HCT116 (cell line): ENCODE results near the gene VEZF1. TPM values are rescaled to one million over a fixed set of nuclear protein-coding genes. Genes with fewer than 3 reads are reported as not detected.

Experiments
- ATAC-seq: fragments of 200-7000 bp; cut with Tn5 transposase; 2 replicates; pipeline ENCODE4 v1.9.1; 2020; ENCODE audit warnings: mild to moderate bottlenecking, moderate library complexity
- BruUV-seq: library from RNA; stranded (reverse); fragments of 400-500 nt; replicated peaks from 2 replicates; lab custom pipeline; 2021; lab: Mats Ljungman, UMichigan
- CTCF ChIA-PET: fragments of 300-600 bp; sonication (Branson Sonifier 250); formaldehyde crosslinking; loops from one replicate; lab custom pipeline; 2021; ENCODE audit warnings: antibody characterized with exemption; lab: Charles Lee
- POLR2A ChIA-PET: fragments of 300-600, 350-600 bp; sonication (Branson Sonifier 250); formaldehyde crosslinking; loops from one replicate; lab custom pipeline; 2021; ENCODE audit warnings: antibody characterized with exemption; lab: Charles Lee
- RAD21 ChIA-PET, 2 experiments: fragments of 300-600 bp; sonication (Branson Sonifier 250); formaldehyde crosslinking; loops; one replicate each; lab custom pipeline; 2023; ENCODE audit warnings: low total read pairs in 2 of 2; ENCODE audit not compliant: uncharacterized antibody in 2 of 2, unreplicated experiment in 2 of 2, low non-redundant PET in 1 of 2; lab: Charles Lee
- DNase-seq: peaks from one replicate; pipeline ENCODE4 v3.0.0-alpha.2; 2010; ENCODE audit warnings: low read depth, low spot score
- H2AFZ ChIP-seq: fragments of 200-600 bp; shearing (Covaris generic), sonication (generic); 2 replicates; pipeline ENCODE4 v1.6.1; 2017; ENCODE audit warnings: low read depth, mixed run types, mixed read lengths, antibody characterized with exemption, low read length; ENCODE audit not compliant: poor library complexity, severe bottlenecking
- H3K27ac ChIP-seq: 2 replicates; pipeline ENCODE4 v1.5.1; 2012; ENCODE audit warnings: low read depth, low read length
- H3K27me3 ChIP-seq: fragments of 200-600 bp; sonication (generic); 2 replicates; pipeline ENCODE4 v1.6.1; 2016; ENCODE audit warnings: mixed run types, low read length, mixed read lengths; ENCODE audit not compliant: insufficient read depth
- H3K36me3 ChIP-seq, 2 experiments: fragments of 200-500 bp in 1 of 2; fragments of 200-600 bp in 1 of 2; sonication (Bioruptor generic) in 1 of 2; sonication (generic) in 1 of 2; 2 replicates each; pipeline versions ENCODE4 v1.5.1 to v1.6.1; 2014 to 2016; ENCODE audit warnings: low read length in 2 of 2, inconsistent platforms in 1 of 2, mixed read lengths in 1 of 2, mixed run types in 1 of 2; ENCODE audit not compliant: insufficient read depth in 2 of 2, control insufficient read depth in 1 of 2
- H3K4me1 ChIP-seq, 2 experiments: fragments of 200-600 bp in 1 of 2; sonication (generic) in 1 of 2; 2 replicates each; pipeline versions ENCODE4 v1.5.1 to v1.6.1; 2012 to 2017; ENCODE audit warnings: low read length in 2 of 2, inconsistent platforms in 1 of 2, mild to moderate bottlenecking in 1 of 2, mixed read lengths in 1 of 2, mixed run types in 1 of 2, moderate library complexity in 1 of 2; ENCODE audit not compliant: insufficient read depth in 2 of 2, control insufficient read depth in 1 of 2
- H3K4me2 ChIP-seq: fragments of 200-600 bp; sonication (generic); 2 replicates; pipeline ENCODE4 v1.6.1; 2017; ENCODE audit warnings: mixed run types, low read length, mixed read lengths
- H3K4me3 ChIP-seq, 2 experiments: fragments of 200-600 bp in 1 of 2; sonication (generic) in 1 of 2; replicated peaks in 1 of 2; 2 replicates each; pipeline ENCODE4 v1.5.1; 2011 to 2016; ENCODE audit warnings: low read length in 2 of 2, control low read depth in 1 of 2, low read depth in 1 of 2, mild to moderate bottlenecking in 1 of 2, mixed read lengths in 1 of 2, mixed run types in 1 of 2
- H3K79me2 ChIP-seq: fragments of 200-600 bp; sonication (generic); 2 replicates; pipeline ENCODE4 v1.6.1; 2017; ENCODE audit warnings: mild to moderate bottlenecking, mixed run types, low read length, moderate library complexity, mixed read lengths; ENCODE audit not compliant: insufficient read depth
- H3K9ac ChIP-seq: fragments of 200-600 bp; sonication (generic); 2 replicates; pipeline ENCODE4 v1.6.1; 2016; ENCODE audit warnings: low read length, mixed read lengths
- H3K9me2 ChIP-seq: fragments of 200-600 bp; sonication (generic), shearing (Covaris generic); 2 replicates; pipeline ENCODE4 v1.6.1; 2017; ENCODE audit warnings: mixed run types, mild to moderate bottlenecking, moderate library complexity; ENCODE audit not compliant: insufficient read depth
- H3K9me3 ChIP-seq, 2 experiments: fragments of 200-500 bp in 1 of 2; fragments of 200-600 bp in 1 of 2; sonication (Bioruptor generic) in 1 of 2; sonication (generic) in 1 of 2; 2 replicates each; pipeline ENCODE4 v1.6.1; 2014 to 2017; ENCODE audit warnings: low read length in 2 of 2, mixed read lengths in 2 of 2, inconsistent platforms in 1 of 2, low read depth in 1 of 2, mild to moderate bottlenecking in 1 of 2, mixed run types in 1 of 2, moderate library complexity in 1 of 2; ENCODE audit not compliant: control insufficient read depth in 1 of 2, insufficient read depth in 1 of 2
- H4K20me1 ChIP-seq: fragments of 200-600 bp; sonication (generic), shearing (Covaris generic); 2 replicates; pipeline ENCODE4 v1.6.1; 2017; ENCODE audit warnings: mixed run types, mild to moderate bottlenecking, moderate library complexity; ENCODE audit not compliant: insufficient read depth
- CBX3 ChIP-seq: IDR thresholded peaks from 2 replicates; pipeline ENCODE4 v1.6.1; 2012; ENCODE audit warnings: low read depth
- CEBPB ChIP-seq: IDR thresholded peaks from 2 replicates; pipeline ENCODE4 v1.6.1; 2012; ENCODE audit warnings: low read depth
- EGR1 ChIP-seq: IDR thresholded peaks from 2 replicates; pipeline ENCODE4 v1.6.1; 2012; ENCODE audit warnings: low read depth
- EZH2phosphoT487 ChIP-seq: fragments of 200-600 bp; IDR thresholded peaks from 2 replicates; pipeline ENCODE4 v1.6.1; 2018; ENCODE audit warnings: antibody characterized with exemption, borderline replicate concordance
- POLR2AphosphoS5 ChIP-seq: IDR thresholded peaks from 2 replicates; pipeline ENCODE4 v1.6.1; 2011; ENCODE audit warnings: mild to moderate bottlenecking, low read depth, low read length, moderate library complexity
- RAD21 ChIP-seq: IDR thresholded peaks from 2 replicates; pipeline ENCODE4 v1.6.1; 2012; ENCODE audit warnings: low read depth, mild to moderate bottlenecking
- SP1 ChIP-seq: IDR thresholded peaks from 2 replicates; pipeline ENCODE4 v1.6.1; 2012; ENCODE audit warnings: low read depth
- SRF ChIP-seq: IDR thresholded peaks from 2 replicates; pipeline ENCODE4 v1.6.1; 2012; ENCODE audit warnings: low read depth
- YY1 ChIP-seq: IDR thresholded peaks from 2 replicates; pipeline ENCODE4 v1.6.1; 2011; ENCODE audit warnings: low read length, low read depth, moderate library complexity, mild to moderate bottlenecking; ENCODE audit not compliant: insufficient replicate concordance; ENCODE audit errors: extremely low read depth
- ZNF274 ChIP-seq: fragments of 200-500 bp; sonication (Bioruptor generic); IDR thresholded peaks from 2 replicates; pipeline ENCODE4 v1.6.1; 2014; ENCODE audit warnings: mild to moderate bottlenecking, low read depth, low read length, inconsistent platforms
- intact Hi-C: fragments of 100-400 bp; cut with micrococcal nuclease; formaldehyde crosslinking; loops from 2 replicates; pipeline ENCODE4 v1.10.0; 2022
- total RNA-seq: library from RNA; stranded (reverse); gene quantifications from one replicate; pipeline ENCODE4 v1.2.1, GENCODE V29; 2021; ENCODE audit not compliant: unreplicated experiment
- TF ChIP-seq, protein P1 (sequence below): IDR thresholded peaks from 2 replicates; pipeline ENCODE4 v1.6.1; 2011; ENCODE audit warnings: mild to moderate bottlenecking, low read length, moderate library complexity; ENCODE audit not compliant: insufficient replicate concordance; ENCODE audit errors: extremely low read depth
- TF ChIP-seq, protein P2 (sequence below): IDR thresholded peaks from 2 replicates; pipeline ENCODE4 v1.6.1; 2012
- TF ChIP-seq, protein P3 (sequence below): IDR thresholded peaks from 2 replicates; pipeline ENCODE4 v1.6.1; 2012

The VEZF1 gene
- total RNA-seq, 1 experiment from 2014 or later: 70.2 TPM

DNA sequence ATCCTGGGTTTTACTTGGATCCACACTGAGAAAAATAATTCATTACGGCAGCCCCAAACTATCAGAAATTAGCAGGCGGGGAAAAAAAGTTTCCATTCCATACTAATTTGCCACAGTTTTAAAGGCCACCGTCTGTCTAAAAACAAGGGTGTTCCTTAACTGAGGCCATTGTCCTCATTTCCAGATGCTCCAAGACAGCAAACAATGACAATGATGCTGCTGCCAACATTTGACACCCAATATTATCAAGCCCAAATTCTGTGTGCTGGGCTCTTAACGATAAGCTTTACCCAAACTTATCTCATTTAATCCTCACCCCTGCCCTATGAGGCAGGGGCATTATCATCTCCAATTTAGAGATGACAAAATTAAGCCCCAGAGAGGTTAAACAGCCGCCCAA lies 59.1 kb downstream of the VEZF1 start (continued):
- TF ChIP-seq YY1: no peak
- TF ChIP-seq, protein P1, sequence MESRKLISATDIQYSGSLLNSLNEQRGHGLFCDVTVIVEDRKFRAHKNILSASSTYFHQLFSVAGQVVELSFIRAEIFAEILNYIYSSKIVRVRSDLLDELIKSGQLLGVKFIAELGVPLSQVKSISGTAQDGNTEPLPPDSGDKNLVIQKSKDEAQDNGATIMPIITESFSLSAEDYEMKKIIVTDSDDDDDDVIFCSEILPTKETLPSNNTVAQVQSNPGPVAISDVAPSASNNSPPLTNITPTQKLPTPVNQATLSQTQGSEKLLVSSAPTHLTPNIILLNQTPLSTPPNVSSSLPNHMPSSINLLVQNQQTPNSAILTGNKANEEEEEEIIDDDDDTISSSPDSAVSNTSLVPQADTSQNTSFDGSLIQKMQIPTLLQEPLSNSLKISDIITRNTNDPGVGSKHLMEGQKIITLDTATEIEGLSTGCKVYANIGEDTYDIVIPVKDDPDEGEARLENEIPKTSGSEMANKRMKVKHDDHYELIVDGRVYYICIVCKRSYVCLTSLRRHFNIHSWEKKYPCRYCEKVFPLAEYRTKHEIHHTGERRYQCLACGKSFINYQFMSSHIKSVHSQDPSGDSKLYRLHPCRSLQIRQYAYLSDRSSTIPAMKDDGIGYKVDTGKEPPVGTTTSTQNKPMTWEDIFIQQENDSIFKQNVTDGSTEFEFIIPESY: no peak
- TF ChIP-seq CEBPB: no peak
- TF ChIP-seq CBX3: no peak
- no peak for TF ChIP-seq POLR2AphosphoS5
- TF ChIP-seq SRF: no peak
- TF ChIP-seq, protein P2, sequence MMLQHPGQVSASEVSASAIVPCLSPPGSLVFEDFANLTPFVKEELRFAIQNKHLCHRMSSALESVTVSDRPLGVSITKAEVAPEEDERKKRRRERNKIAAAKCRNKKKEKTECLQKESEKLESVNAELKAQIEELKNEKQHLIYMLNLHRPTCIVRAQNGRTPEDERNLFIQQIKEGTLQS: no peak
- TF ChIP-seq RAD21: no peak

DNA sequence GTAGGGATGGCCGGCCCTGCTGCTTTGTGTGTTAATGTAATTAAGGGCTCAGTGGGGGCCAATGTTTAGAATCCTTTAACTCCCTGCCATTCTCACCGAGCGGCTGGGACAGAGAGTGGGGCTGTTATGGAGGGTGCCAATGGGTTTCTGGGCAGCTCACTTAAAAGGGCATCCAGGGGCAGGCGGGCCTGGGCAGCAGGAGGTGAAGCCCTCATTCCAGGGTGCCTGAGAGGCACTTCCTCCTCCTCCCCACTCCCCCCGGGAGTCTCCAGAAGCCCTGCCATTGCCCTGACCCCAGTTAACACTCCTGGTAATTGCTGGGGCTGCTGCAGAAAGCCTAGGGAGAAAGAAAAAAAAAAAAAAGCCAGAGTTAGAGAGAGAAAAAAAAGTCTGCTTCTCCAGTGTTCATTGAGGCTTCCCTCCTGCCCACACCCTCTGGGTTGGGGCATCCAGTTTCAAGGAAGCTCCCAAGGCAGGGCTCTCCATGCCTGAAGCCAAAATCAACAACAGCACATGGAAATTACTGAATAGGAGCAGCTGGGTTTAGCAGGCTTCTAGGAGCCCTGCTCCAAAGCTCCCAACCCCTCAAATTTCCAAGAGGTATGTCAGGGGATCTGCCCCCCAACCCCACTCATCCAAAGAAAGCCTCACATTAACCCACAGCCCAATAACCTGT lies 60.9 kb downstream of the VEZF1 start:
- ATAC-seq (peak; percentile 66), DNase-seq (no peak)
- Histone ChIP-seq H3K4me1 (peaks cover 37 to 75% of the 10 kb centered on the region in 2 experiments), H3K9ac (peak overlapping the region; percentile 27), H3K36me3 (no peaks in the 10 kb centered on the region; a peak in 1 of 4 replicates), H3K27ac (peak overlapping the region; percentile 47), H3K4me3 (no peak overlapping the region), H3K9me3 (no peaks in the 10 kb centered on the region), H4K20me1 (no peaks in the 10 kb centered on the region), H3K27me3 (no peaks in the 10 kb centered on the region)
- ChIA-PET RAD21 (interaction anchor here in 1 of 2 experiments (0.6 to 1.1 kb wide), 3 partner anchors 8 to 67 kb away, joined by 3 read pairs; no protein-coding TSS in a partner anchor), CTCF (interaction anchor here (0.7 to 1.2 kb wide), 4 partner anchors 28 to 209 kb away, joined by 3 to 5 read pairs (median 3); no protein-coding TSS in a partner anchor)
- intact Hi-C loops: no loop called here
- TF ChIP-seq ZNF274: no peak
- no peak for TF ChIP-seq YY1
- peak; percentile 30; the same call in 1 of the 2 replicates for TF ChIP-seq SP1
- TF ChIP-seq POLR2AphosphoS5: 0 out of 2 replicates have a peak, but pooled peaks have one; percentile 22
- no peak for TF ChIP-seq EGR1
- TF ChIP-seq EZH2phosphoT487: no peak
- TF ChIP-seq, protein P3, sequence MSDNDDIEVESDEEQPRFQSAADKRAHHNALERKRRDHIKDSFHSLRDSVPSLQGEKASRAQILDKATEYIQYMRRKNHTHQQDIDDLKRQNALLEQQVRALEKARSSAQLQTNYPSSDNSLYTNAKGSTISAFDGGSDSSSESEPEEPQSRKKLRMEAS: peak; percentile 57; the same call in 1 of the 2 replicates
- TF ChIP-seq, all 23 proteins: peak for 3
- Histone ChIP-seq H3K79me2 (peaks cover 87% of the 10 kb centered on the region), H2AFZ (no peak overlapping the region), H3K4me2 (peak overlapping the region; percentile 40), H3K9me2 (no peaks in the 10 kb centered on the region)
- POLR2A ChIA-PET: interaction anchor here (1.1 to 1.5 kb wide), 4 partner anchors 22 to 80 kb away, joined by 3 to 4 read pairs (median 3); no protein-coding TSS in a partner anchor
- BruUV-seq: no TSS peak
